HFFc6 (cell line): ENCODE measurements around the gene RAD51B. TPM values are rescaled to one million over a fixed set of nuclear protein-coding genes. Genes with fewer than 3 reads are reported as not detected.
A peak's percentile ranks its signal among the peaks of the same experiment; 100 is the strongest.

Experiments
- DNase-seq: peaks from one replicate; pipeline ENCODE4 v3.0.0-alpha.2; 2018
- H3K27ac Mint-ChIP-seq: 2 replicates; pipeline ENCODE4 v1.8.0; 2020; ENCODE audit warnings: mild to moderate bottlenecking, mixed read lengths
- H3K27me3 Mint-ChIP-seq: 2 replicates; pipeline ENCODE4 v1.8.0; 2021; ENCODE audit warnings: mild to moderate bottlenecking, moderate library complexity, mixed read lengths; ENCODE audit not compliant: insufficient read depth
- H3K36me3 Mint-ChIP-seq: 2 replicates; pipeline ENCODE4 v1.8.0; 2021; ENCODE audit warnings: low read depth, mixed read lengths
- H3K4me1 Mint-ChIP-seq: 2 replicates; pipeline ENCODE4 v1.8.0; 2020; ENCODE audit warnings: low read depth, mixed read lengths
- H3K4me3 Mint-ChIP-seq: 2 replicates; pipeline ENCODE4 v1.8.0; 2020; ENCODE audit warnings: mild to moderate bottlenecking, moderate library complexity, mixed read lengths
- H3K9me3 Mint-ChIP-seq: 2 replicates; pipeline ENCODE4 v1.8.0; 2020; ENCODE audit warnings: mild to moderate bottlenecking, mixed read lengths
- CTCF ChIP-seq: fragments of 200-600 bp; sonication (generic); IDR thresholded peaks from 2 replicates; pipeline ENCODE4 v1.5.0; 2021; ENCODE audit warnings: antibody characterized with exemption, mild to moderate bottlenecking
- total RNA-seq, 6 experiments: library from RNA; stranded (reverse); fragmentation: NEBNext Ultra II Directional; extraction: Animal tissue kit (Norgen Biotek cat#: 25700); gene quantifications; 2 replicates in 1 of 6; 3 replicates in 5 of 6; pipeline ENCODE4 v1.2.3, GENCODE V29; 2021

Gene RAD51B
- total RNA-seq, 6 experiments from 2014 or later: 7.1 to 12.4 (median 9.6) TPM

- peaks cover 29% of the 10 kb centered on the region for H3K4me1 Mint-ChIP-seq
- H3K27me3 Mint-ChIP-seq: peaks cover 2% of the 10 kb centered on the region; the same call in 1 of the 2 replicates
- peak overlapping the region; percentile 84 for H3K27ac Mint-ChIP-seq
- H3K36me3 Mint-ChIP-seq: peaks cover 37% of the 10 kb centered on the region
- no peak for TF ChIP-seq CTCF
- no peak overlapping the region for H3K4me3 Mint-ChIP-seq
- peak; percentile 58 for DNase-seq
- H3K9me3 Mint-ChIP-seq: peaks cover 39% of the 10 kb centered on the region
Measured at GRCh38 chr14:68619790-68620574, 800.4 kb downstream of the RAD51B start.

GRCh38 chr14:68621400-68622365 is 802.1 kb downstream of the RAD51B start:
- no peak overlapping the region for H3K4me3 Mint-ChIP-seq
- peaks cover 22% of the 10 kb centered on the region for H3K9me3 Mint-ChIP-seq
- TF ChIP-seq CTCF: no peak
- peaks cover 34% of the 10 kb centered on the region for H3K4me1 Mint-ChIP-seq
- peak overlapping the region; percentile 84 for H3K27ac Mint-ChIP-seq
- peaks cover 2% of the 10 kb centered on the region; the same call in 1 of the 2 replicates for H3K27me3 Mint-ChIP-seq
- peaks cover 28% of the 10 kb centered on the region for H3K36me3 Mint-ChIP-seq
- DNase-seq: peak; percentile 72

- H3K4me3 Mint-ChIP-seq: no peak overlapping the region
- peaks cover 2% of the 10 kb centered on the region; the same call in 1 of the 2 replicates for H3K27me3 Mint-ChIP-seq
- H3K9me3 Mint-ChIP-seq: peaks cover 11% of the 10 kb centered on the region
- H3K4me1 Mint-ChIP-seq: peaks cover 34% of the 10 kb centered on the region
- TF ChIP-seq CTCF: no peak
- DNase-seq: no peak
- H3K36me3 Mint-ChIP-seq: peaks cover 17% of the 10 kb centered on the region
- H3K27ac Mint-ChIP-seq: no peak overlapping the region
Measured at GRCh38 chr14:68622856-68623255, 803.3 kb downstream of the RAD51B start.

GRCh38 chr14:68623307-68623706 is 803.7 kb downstream of the RAD51B start:
- DNase-seq: no peak
- peaks cover 12% of the 10 kb centered on the region for H3K36me3 Mint-ChIP-seq
- peaks cover 6% of the 10 kb centered on the region for H3K9me3 Mint-ChIP-seq
- H3K27me3 Mint-ChIP-seq: peaks cover 2% of the 10 kb centered on the region; the same call in 1 of the 2 replicates
- H3K4me1 Mint-ChIP-seq: peaks cover 34% of the 10 kb centered on the region
- H3K27ac Mint-ChIP-seq: no peak overlapping the region
- TF ChIP-seq CTCF: no peak
- H3K4me3 Mint-ChIP-seq: no peak overlapping the region

GRCh38 chr14:68623826-68624225 is 804.2 kb downstream of the RAD51B start:
- Mint-ChIP-seq H3K4me1 (peaks cover 34% of the 10 kb centered on the region), H3K27me3 (no peaks in the 10 kb centered on the region), H3K27ac (no peak overlapping the region), H3K36me3 (peaks cover 7% of the 10 kb centered on the region), H3K4me3 (no peak overlapping the region), H3K9me3 (peaks cover 1% of the 10 kb centered on the region)
- no peak for DNase-seq
- TF ChIP-seq CTCF: no peak
